ENCODE results near the gene FRYL. TPM values are rescaled to one million over a fixed set of nuclear protein-coding genes. Genes with fewer than 3 reads are reported as not detected.
"Not testable (repeated sequence)": the region's sequence is repeated elsewhere in the genome, so short reads cannot be mapped to it uniquely, and the experiment has no call there.

FRYL gene
- total RNA-seq, 1 donor from 2014 or later = 50.0 TPM

GRCh38 chr4:48813964-48814363 lies 33.9 kb upstream of the FRYL start:
- Mint-ChIP-seq H3K9me3 (no peaks in the 10 kb centered on the region), H3K4me3 (no peak overlapping the region), H3K36me3 (no peaks in the 10 kb centered on the region), H3K4me1 (ENCODE audit: unreplicated experiment) (no peaks in the 10 kb centered on the region), H3K27ac (no peak overlapping the region), H3K27me3 (peaks cover 5% of the 10 kb centered on the region)
- no peak for TF ChIP-seq CTCF (conservative IDR thresholded peaks at IDR 0.05)
- no peak for DNase-seq (ENCODE audit: extremely low spot score, unreplicated experiment)

- H3K4me3 Mint-ChIP-seq = no peak overlapping the region
- no peak for DNase-seq (ENCODE audit: extremely low spot score, unreplicated experiment)
- H3K27me3 Mint-ChIP-seq = peaks cover 5% of the 10 kb centered on the region
- no peaks in the 10 kb centered on the region for H3K4me1 Mint-ChIP-seq (ENCODE audit: unreplicated experiment)
- H3K9me3 Mint-ChIP-seq = no peaks in the 10 kb centered on the region
- no peak for TF ChIP-seq CTCF (conservative IDR thresholded peaks at IDR 0.05)
- H3K27ac Mint-ChIP-seq = no peak overlapping the region
- H3K36me3 Mint-ChIP-seq = no peaks in the 10 kb centered on the region
Measured at GRCh38 chr4:48812866-48813265, 32.8 kb upstream of the FRYL start.

GRCh38 chr4:48804584-48805301 lies 24.7 kb upstream of the FRYL start:
- Mint-ChIP-seq H3K27ac (no peak overlapping the region), H3K4me1 (ENCODE audit: unreplicated experiment) (no peaks in the 10 kb centered on the region)

GRCh38 chr4:48801016-48801715 lies 21.1 kb upstream of the FRYL start:
- Mint-ChIP-seq H3K27me3 (no peaks in the 10 kb centered on the region), H3K4me3 (no peak overlapping the region), H3K36me3 (no peaks in the 10 kb centered on the region), H3K9me3 (peaks cover 5% of the 10 kb centered on the region), H3K27ac (no peak overlapping the region), H3K4me1 (ENCODE audit: unreplicated experiment) (no peaks in the 10 kb centered on the region)
- no peak for TF ChIP-seq CTCF (conservative IDR thresholded peaks at IDR 0.05)
- DNase-seq (ENCODE audit: extremely low spot score, unreplicated experiment) = no peak

More at GRCh38 chr4:48804584-48805301, 24.7 kb upstream of the FRYL start:
- no peak overlapping the region for H3K4me3 Mint-ChIP-seq
- no peak for TF ChIP-seq CTCF (conservative IDR thresholded peaks at IDR 0.05)
- H3K27me3 Mint-ChIP-seq = no peaks in the 10 kb centered on the region
- no peak for DNase-seq (ENCODE audit: extremely low spot score, unreplicated experiment)
- no peaks in the 10 kb centered on the region for H3K9me3 Mint-ChIP-seq
- H3K36me3 Mint-ChIP-seq = no peaks in the 10 kb centered on the region

- H3K9me3 Mint-ChIP-seq; H3K4me1 Mint-ChIP-seq (ENCODE audit: unreplicated experiment); H3K27ac Mint-ChIP-seq; H3K4me3 Mint-ChIP-seq; H3K27me3 Mint-ChIP-seq; DNase-seq (ENCODE audit: extremely low spot score, unreplicated experiment); H3K36me3 Mint-ChIP-seq: not testable (repeated sequence)
Measured at GRCh38 chr4:48800155-48800554, 20.1 kb upstream of the FRYL start.

- Mint-ChIP-seq H3K27ac (no peak overlapping the region), H3K36me3 (no peaks in the 10 kb centered on the region), H3K4me1 (ENCODE audit: unreplicated experiment) (no peaks in the 10 kb centered on the region), H3K27me3 (no peaks in the 10 kb centered on the region), H3K4me3 (no peak overlapping the region), H3K9me3 (peaks cover 5% of the 10 kb centered on the region)
- no peak for TF ChIP-seq CTCF (conservative IDR thresholded peaks at IDR 0.05)
- no peak for DNase-seq (ENCODE audit: extremely low spot score, unreplicated experiment)
Measured at GRCh38 chr4:48799157-48799556, 19.1 kb upstream of the FRYL start.
